Loucy (cell line): Measurements from ENCODE around the gene KCNJ15.

Experiments
- CTCF ChIP-seq: fragments of 200-600 bp; sonication (generic); conservative IDR thresholded peaks from 2 replicates; pipeline ENCODE4 v1.5.1; 2014; ENCODE audit warnings: mild to moderate bottlenecking, antibody characterized with exemption, low read length
- EZH2phosphoT487 ChIP-seq: fragments of 200-600 bp; IDR thresholded peaks from 2 replicates; pipeline ENCODE4 v1.6.1; 2018; ENCODE audit warnings: antibody characterized with exemption, mild to moderate bottlenecking, moderate library complexity, borderline replicate concordance

GRCh38 chr21:38297871-38298270 is 41.1 kb downstream of the KCNJ15 start:
- TF ChIP-seq CTCF (no peak), EZH2phosphoT487 (no peak)
